NCI-H2171 (cell line): ENCODE results near the gene IFT43.

Experiments used
- DNase-seq: peaks from one replicate; lab custom pipeline; 2025; lab: John Stamatoyannopoulos, UW

IFT43 gene

GRCh38 chr14:76081642-76082041 lies 96.1 kb downstream of the IFT43 start:
- no peak for DNase-seq

DNA sequence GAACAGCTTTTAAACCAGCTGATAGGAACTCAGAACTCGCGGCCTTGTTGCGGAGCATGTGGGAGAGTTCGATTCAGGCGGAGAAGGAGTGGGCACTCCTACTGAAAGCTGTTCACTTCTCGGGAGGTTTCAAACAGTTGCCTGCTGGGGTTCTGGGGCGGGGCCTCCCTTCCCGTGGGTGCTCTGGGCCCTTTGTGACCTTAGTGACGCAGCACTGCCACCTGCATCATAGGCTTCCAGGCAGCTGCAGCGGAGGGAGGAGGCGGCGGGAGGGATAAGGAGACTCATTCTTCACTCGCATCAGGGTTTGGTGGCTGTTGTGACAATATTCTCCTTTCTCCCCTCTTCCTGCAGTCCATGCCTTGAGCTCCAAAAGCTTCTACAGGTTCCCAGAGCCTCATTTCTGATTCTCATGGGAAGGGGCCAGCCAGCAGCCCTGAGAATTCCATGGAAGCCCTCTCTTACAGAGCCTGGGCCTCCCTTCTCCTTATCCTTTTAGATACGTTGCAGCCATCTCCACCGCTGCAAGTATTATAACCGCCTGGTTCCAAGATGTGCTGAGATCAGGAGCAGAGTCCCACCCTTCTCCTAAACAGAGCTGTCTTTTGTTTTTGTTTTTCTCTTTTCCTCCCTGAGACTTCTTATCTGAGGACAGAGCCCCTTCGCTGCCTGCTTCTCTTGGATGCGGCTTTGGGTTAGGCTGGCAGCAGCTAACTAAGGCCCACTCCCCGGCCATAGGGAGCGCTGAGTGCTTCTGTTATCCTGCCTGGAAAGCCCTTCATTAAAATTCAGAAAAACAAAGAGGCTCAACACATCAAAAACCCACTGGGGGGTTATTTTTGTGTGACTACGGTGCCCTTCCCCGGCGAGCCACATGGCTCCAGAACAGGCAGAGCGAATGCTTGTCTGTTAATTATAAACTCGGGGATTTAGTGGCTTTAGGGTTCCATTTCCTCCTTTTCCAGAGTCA lies 98.5 kb downstream of the IFT43 start:
- DNase-seq = no peak

DNA sequence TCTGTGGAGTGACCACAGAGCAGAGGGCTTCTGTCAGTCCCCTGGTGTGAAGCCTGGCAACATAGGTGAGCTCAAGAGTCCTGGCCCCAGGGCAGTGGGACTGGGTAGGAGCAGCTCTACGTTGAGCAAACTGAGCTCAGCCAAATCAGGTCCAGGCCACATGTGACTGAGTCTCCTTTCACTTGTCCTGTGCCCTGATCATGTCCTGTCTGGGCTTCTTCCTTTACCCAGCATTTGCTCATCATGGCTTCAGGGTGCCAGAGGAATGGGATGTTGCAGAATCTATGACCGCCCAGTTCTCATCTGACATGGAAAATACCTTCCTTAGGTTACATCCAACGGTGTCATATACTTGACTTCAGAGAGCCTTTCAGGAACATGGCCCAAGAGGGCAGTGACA lies 99.8 kb downstream of the IFT43 start:
- no peak for DNase-seq

GRCh38 chr14:76086636-76087035 lies 101.1 kb downstream of the IFT43 start:
- DNase-seq = peak; percentile 65

DNA sequence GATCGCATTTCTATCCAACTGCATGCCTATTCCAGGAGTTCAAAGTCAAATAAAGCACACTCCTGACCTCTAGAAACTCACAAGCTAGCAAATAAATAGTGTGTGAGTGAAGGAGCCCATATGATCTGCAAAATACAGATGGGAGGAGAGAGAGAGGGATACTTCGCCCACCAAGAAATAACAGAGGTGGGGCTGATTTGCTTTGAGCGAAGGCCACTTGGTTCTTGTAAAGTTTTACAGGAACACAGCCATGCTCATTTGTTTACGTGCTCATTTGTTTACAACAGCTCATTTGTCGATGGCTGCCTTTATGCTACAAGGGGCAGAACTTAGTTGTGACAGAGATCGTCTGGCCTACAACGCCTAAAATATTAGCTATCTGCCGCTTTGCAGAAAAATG lies 102.8 kb downstream of the IFT43 start:
- DNase-seq = no peak

GRCh38 chr14:76088771-76089571 lies 103.4 kb downstream of the IFT43 start:
- no peak for DNase-seq

GRCh38 chr14:76089575-76089974 lies 104.0 kb downstream of the IFT43 start:
- no peak for DNase-seq

DNA sequence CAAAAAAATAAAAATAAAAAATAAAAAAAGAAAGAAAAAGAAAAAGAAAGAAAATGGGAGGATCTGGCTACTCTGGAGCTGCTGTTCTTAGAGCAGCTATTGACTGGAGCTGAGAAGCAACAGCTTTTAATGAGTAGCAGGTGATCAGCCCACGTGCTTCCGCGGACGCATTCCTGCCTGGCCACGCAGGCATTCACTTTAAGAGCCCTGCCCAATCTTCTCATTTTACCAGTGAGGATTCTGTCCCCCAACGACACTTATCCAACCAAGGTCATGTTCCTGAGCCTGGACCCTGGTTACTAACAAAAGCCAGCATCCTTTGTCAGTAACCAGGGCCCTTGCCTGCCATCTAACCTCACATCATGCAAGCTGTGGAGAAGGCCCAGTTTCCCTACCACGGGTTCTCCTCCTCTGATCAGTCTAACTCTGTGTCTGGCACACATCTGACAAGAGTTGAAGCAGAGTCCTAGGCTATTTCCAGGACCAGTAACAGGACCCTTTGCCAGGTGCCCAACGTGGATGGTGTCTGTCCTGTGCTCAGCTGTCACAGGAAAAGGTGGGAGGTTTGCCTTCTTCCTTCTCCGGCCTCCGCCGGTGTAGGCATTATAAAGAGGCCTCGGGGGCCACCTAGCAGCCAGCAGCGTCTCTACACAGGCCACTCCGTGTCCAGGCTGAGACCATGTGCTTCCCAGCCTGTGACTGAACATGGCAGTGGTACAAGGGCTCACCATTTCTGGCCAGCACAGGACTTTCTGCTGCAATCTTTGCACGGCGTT lies 105.2 kb downstream of the IFT43 start:
- no peak for DNase-seq

- DNase-seq = no peak
Measured at GRCh38 chr14:76093077-76093476, 107.5 kb downstream of the IFT43 start.

- DNase-seq = no peak
Measured at GRCh38 chr14:76096257-76096656, 110.7 kb downstream of the IFT43 start.

- no peak for DNase-seq
Measured at GRCh38 chr14:76097547-76097946, 112.0 kb downstream of the IFT43 start.

DNA sequence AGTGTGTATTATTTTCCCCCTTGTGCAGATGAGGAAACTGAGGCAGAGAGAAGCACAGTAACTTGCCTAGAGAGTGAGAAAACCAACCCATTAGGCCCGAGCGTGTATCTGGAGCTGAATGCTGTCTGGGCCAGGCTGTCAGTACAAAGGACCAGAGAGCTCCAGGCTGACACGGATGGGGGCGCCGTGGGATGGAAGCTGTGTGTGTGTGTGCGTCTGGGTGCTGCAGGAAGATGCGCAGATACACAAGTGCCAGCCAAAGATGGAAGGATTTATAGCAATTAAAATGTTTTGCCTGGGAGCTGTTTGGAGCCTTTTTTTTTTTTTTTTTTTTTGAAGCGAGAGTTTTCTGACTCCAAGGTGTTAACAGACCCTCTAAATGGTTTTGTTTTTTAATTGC lies 112.5 kb downstream of the IFT43 start:
- DNase-seq = no peak

- no peak for DNase-seq
Measured at GRCh38 chr14:76098916-76099675, 113.5 kb downstream of the IFT43 start.

- no peak for DNase-seq
Measured at GRCh38 chr14:76100236-76100635, 114.7 kb downstream of the IFT43 start.

- no peak for DNase-seq
Measured at GRCh38 chr14:76101391-76102379, 116.1 kb downstream of the IFT43 start.

- no peak for DNase-seq
Measured at GRCh38 chr14:76104802-76105355, 119.3 kb downstream of the IFT43 start.

GRCh38 chr14:76106188-76106587 lies 120.6 kb downstream of the IFT43 start:
- no peak for DNase-seq

DNA sequence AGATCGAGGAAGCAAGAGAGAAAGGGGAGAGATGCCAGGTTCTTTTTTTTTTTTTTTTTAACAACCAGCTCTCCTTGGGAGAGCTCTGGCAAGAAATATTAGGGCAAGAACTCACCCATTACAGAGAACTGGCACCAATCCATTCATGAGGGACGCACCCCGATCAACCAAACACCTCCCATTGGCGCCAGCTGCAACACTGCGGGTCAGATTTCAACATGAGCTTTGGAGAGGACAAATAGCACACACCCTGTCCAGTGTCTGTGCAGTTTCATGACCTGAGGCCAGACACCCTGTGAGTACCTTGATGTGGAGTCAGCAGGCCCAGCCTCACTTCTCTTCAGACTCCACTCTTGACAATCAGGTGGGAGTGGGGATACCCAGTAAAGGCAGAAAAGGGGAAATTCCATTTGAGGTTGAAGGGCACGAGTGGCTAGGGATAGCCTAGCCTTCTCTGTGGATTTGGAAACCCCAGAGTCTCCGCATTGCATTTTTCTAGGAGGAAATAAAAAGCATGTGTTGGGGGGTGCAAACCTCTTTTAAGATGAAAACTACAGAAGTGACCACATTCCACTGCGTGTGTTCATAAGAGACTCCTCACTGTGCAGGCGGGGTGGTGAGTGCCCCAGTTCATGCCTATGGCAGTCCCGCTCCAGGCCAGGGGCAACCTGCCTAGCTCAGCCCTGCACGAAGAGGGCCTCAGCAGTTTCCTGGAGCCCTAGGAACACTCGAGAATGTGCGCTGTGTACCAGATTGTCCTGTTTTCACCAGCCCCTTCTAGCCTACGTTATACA lies 123.7 kb downstream of the IFT43 start:
- no peak for DNase-seq
